Suprapubic skin (tissue), 4 donors: ENCODE measurements around the gene RAP1A.

Source experiments
- CTCF ChIP-seq, 2 donors: fragments of 200-600 bp in 1 of 2; fragments of 450-650 bp in 1 of 2; sonication (generic) in 1 of 2; IDR thresholded peaks; one replicate each; pipeline ENCODE4 v1.5.1; 2016 to 2019; ENCODE audit warnings: antibody characterized with exemption in 2 of 2, mild to moderate bottlenecking in 1 of 2, moderate library complexity in 1 of 2
- EP300 ChIP-seq: sonication (generic); formaldehyde crosslinking; IDR thresholded peaks from one replicate; pipeline ENCODE4 v1.6.1; 2017; ENCODE audit warnings: antibody characterized with exemption
- POLR2A ChIP-seq, 2 donors: fragments of 450-650 bp; IDR thresholded peaks; one replicate each; pipeline ENCODE4 v1.6.1; 2017; ENCODE audit warnings: antibody characterized with exemption in 2 of 2, mild to moderate bottlenecking in 2 of 2, moderate library complexity in 2 of 2
- POLR2AphosphoS5 ChIP-seq, 3 donors: sonication (generic); formaldehyde crosslinking; IDR thresholded peaks; one replicate each; pipeline ENCODE4 v1.6.1; 2017; ENCODE audit warnings: antibody characterized with exemption in 3 of 3

- TF ChIP-seq POLR2A (IDR thresholded peaks at IDR 0.05), result peak in 1 of 2 donors; percentile 22
- no peak for TF ChIP-seq CTCF (IDR thresholded peaks at IDR 0.05)
- no peak for TF ChIP-seq POLR2AphosphoS5 (IDR thresholded peaks at IDR 0.05)
- TF ChIP-seq EP300, result no peak
These were observed 119.0 kb downstream of the RAP1A start for GRCh38 chr1:111738436-111739193.
